HEK293 (cell line): ENCODE data around the gene NFATC3.

Source experiments
- CTCF ChIA-PET: fragments of 350-600 bp; formaldehyde crosslinking; extraction: SDS; loops from one replicate; lab custom pipeline; 2021; ENCODE audit warnings: antibody characterized with exemption; lab: Yijun Ruan, JAX
- POLR2A ChIA-PET: fragments of 300-600 bp; formaldehyde crosslinking; extraction: SDS; loops from one replicate; lab custom pipeline; 2020; ENCODE audit warnings: antibody characterized with exemption, inconsistent platforms; lab: Yijun Ruan, JAX
- H3K27ac ChIP-seq: fragments of 200-500 bp; sonication (Bioruptor generic); 2 replicates; pipeline ENCODE4 v1.5.1; 2014; ENCODE audit warnings: low read depth, low read length, control low read depth, inconsistent platforms; ENCODE audit errors: extremely low read depth
- H3K36me3 ChIP-seq, 2 experiments: fragments of 200-500 bp in 1 of 2; sonication (Bioruptor generic) in 1 of 2; 1 replicate in 1 of 2; 2 replicates in 1 of 2; pipeline ENCODE4 v1.5.1; 2014 to 2017; ENCODE audit warnings: inconsistent platforms in 2 of 2, low read length in 2 of 2; ENCODE audit not compliant: control insufficient read depth in 2 of 2, insufficient read depth in 1 of 2
- H3K4me1 ChIP-seq: fragments of 200-500 bp; sonication (Bioruptor generic); 2 replicates; pipeline ENCODE4 v1.5.1; 2014; ENCODE audit warnings: mild to moderate bottlenecking, low read length, inconsistent platforms; ENCODE audit not compliant: control insufficient read depth, insufficient read depth
- H3K4me3 ChIP-seq: 2 replicates; pipeline ENCODE4 v1.5.1; 2011; ENCODE audit warnings: low read depth, mild to moderate bottlenecking, control low read depth, low read length, moderate library complexity
- H3K9me3 ChIP-seq: fragments of 200-500 bp; sonication (Bioruptor generic); 2 replicates; pipeline ENCODE4 v1.5.1; 2014; ENCODE audit warnings: low read depth, low read length, inconsistent platforms; ENCODE audit not compliant: control insufficient read depth, insufficient read depth
- FEZF1 ChIP-seq: fragments of 450-650 bp; formaldehyde crosslinking; IDR thresholded peaks from 2 replicates; pipeline ENCODE4 v1.5.1; 2016; ENCODE audit warnings: missing biosample characterization, missing genetic modification characterization
- GLIS1 ChIP-seq: fragments of 450-650 bp; formaldehyde crosslinking; IDR thresholded peaks from 2 replicates; pipeline ENCODE4 v1.5.1; 2016; ENCODE audit warnings: missing biosample characterization, missing genetic modification characterization
- GLIS2 ChIP-seq: fragments of 450-650 bp; formaldehyde crosslinking; IDR thresholded peaks from 2 replicates; pipeline ENCODE4 v1.5.1; 2016; ENCODE audit warnings: missing biosample characterization, missing genetic modification characterization
- KLF17 ChIP-seq: fragments of 450-650 bp; formaldehyde crosslinking; IDR thresholded peaks from 2 replicates; pipeline ENCODE4 v1.5.1; 2016; ENCODE audit warnings: missing biosample characterization, missing genetic modification characterization
- SP7 ChIP-seq: fragments of 450-650 bp; formaldehyde crosslinking; IDR thresholded peaks from 2 replicates; pipeline ENCODE4 v1.5.1; 2016; ENCODE audit warnings: missing biosample characterization, missing genetic modification characterization
- ZBTB20 ChIP-seq: fragments of 450-650 bp; formaldehyde crosslinking; IDR thresholded peaks from 2 replicates; pipeline ENCODE4 v1.5.1; 2016; ENCODE audit warnings: missing biosample characterization, missing genetic modification characterization
- ZFP37 ChIP-seq: fragments of 450-650 bp; formaldehyde crosslinking; IDR thresholded peaks from 2 replicates; pipeline ENCODE4 v1.5.1; 2016; ENCODE audit warnings: missing biosample characterization, missing genetic modification characterization
- ZNF398 ChIP-seq: fragments of 450-650 bp; formaldehyde crosslinking; IDR thresholded peaks from 2 replicates; pipeline ENCODE4 v1.5.1; 2017; ENCODE audit warnings: missing biosample characterization, missing genetic modification characterization
- ZNF626 ChIP-seq: fragments of 450-650 bp; sonication (Bioruptor Pico); formaldehyde crosslinking; IDR thresholded peaks from 2 replicates; pipeline ENCODE4 v1.5.1; 2018; ENCODE audit warnings: missing biosample characterization, missing genetic modification characterization, inconsistent platforms
- ZNF677 ChIP-seq: fragments of 450-650 bp; IDR thresholded peaks from 2 replicates; pipeline ENCODE4 v1.5.0; 2018; ENCODE audit warnings: missing biosample characterization, mild to moderate bottlenecking, missing genetic modification characterization, moderate library complexity
- ZNF76 ChIP-seq: fragments of 450-650 bp; formaldehyde crosslinking; IDR thresholded peaks from 2 replicates; pipeline ENCODE4; 2016; ENCODE audit warnings: low read depth, missing biosample characterization, missing genetic modification characterization, borderline replicate concordance
- TF ChIP-seq, protein P1 (sequence below): fragments of 450-650 bp; formaldehyde crosslinking; IDR thresholded peaks from 2 replicates; pipeline ENCODE4 v1.5.1; 2016; ENCODE audit warnings: missing biosample characterization, missing genetic modification characterization
- TF ChIP-seq, protein P2 (sequence below): fragments of 450-650 bp; formaldehyde crosslinking; IDR thresholded peaks from 2 replicates; pipeline ENCODE4 v1.5.1; 2017; ENCODE audit warnings: missing biosample characterization, missing genetic modification characterization
- TF ChIP-seq, protein P3 (sequence below): fragments of 450-650 bp; formaldehyde crosslinking; IDR thresholded peaks from 2 replicates; pipeline ENCODE4 v1.5.1; 2017; ENCODE audit warnings: missing biosample characterization, missing genetic modification characterization

NFATC3 gene

DNA sequence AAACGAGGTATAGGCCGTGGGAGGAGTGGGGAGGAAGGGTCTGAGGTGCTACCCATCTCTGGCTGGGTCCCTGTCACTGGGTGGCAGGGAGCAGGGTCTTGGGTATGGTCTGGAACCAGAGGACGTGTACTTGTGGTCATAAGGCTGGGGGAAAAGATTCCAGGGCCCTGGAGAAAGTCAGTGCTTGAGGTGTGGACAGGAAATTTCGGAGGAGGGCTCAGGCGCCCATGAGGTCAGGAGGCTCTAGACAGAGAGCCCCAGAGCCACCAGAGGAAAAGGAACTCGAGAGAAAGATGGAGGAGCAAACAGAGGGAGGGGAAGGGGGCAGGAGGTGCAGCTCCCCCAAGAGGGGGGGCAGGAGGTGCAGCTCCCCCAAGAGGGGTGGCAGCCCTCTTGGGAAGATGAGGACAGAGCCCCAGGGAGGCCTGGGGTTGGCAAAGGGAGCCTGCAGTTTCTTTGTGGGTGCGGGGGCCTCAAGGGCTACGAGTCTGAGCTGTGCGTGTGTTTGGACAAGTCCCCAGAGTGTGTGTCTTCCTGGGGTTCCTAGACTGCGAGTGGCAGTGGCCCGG is 178.5 kb downstream of the NFATC3 start:
- Histone ChIP-seq H3K4me1 (peaks cover 14% of the 10 kb centered on the region), H3K4me3 (peak overlapping the region; percentile 78)

More for the DNA sequence above, 178.5 kb downstream of the NFATC3 start:
- no peak for TF ChIP-seq ZNF626 (tag by site-specific recombination)
- TF ChIP-seq ZNF398 (tag by site-specific recombination): peak; percentile 74
- TF ChIP-seq, protein P1, sequence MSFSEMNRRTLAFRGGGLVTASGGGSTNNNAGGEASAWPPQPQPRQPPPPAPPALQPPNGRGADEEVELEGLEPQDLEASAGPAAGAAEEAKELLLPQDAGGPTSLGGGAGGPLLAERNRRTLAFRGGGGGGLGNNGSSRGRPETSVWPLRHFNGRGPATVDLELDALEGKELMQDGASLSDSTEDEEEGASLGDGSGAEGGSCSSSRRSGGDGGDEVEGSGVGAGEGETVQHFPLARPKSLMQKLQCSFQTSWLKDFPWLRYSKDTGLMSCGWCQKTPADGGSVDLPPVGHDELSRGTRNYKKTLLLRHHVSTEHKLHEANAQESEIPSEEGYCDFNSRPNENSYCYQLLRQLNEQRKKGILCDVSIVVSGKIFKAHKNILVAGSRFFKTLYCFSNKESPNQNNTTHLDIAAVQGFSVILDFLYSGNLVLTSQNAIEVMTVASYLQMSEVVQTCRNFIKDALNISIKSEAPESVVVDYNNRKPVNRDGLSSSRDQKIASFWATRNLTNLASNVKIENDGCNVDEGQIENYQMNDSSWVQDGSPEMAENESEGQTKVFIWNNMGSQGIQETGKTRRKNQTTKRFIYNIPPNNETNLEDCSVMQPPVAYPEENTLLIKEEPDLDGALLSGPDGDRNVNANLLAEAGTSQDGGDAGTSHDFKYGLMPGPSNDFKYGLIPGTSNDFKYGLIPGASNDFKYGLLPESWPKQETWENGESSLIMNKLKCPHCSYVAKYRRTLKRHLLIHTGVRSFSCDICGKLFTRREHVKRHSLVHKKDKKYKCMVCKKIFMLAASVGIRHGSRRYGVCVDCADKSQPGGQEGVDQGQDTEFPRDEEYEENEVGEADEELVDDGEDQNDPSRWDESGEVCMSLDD (tag by site-specific recombination): peak; percentile 84
- peak; percentile 77 for TF ChIP-seq GLIS2
- TF ChIP-seq ZNF677 (tag by site-specific recombination): no peak
- TF ChIP-seq, protein P2, sequence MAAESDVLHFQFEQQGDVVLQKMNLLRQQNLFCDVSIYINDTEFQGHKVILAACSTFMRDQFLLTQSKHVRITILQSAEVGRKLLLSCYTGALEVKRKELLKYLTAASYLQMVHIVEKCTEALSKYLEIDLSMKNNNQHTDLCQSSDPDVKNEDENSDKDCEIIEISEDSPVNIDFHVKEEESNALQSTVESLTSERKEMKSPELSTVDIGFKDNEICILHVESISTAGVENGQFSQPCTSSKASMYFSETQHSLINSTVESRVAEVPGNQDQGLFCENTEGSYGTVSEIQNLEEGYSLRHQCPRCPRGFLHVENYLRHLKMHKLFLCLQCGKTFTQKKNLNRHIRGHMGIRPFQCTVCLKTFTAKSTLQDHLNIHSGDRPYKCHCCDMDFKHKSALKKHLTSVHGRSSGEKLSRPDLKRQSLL (tag by site-specific recombination): peak; percentile 93
- peak; percentile 50 for TF ChIP-seq FEZF1 (tag by site-specific recombination)
- TF ChIP-seq SP7 (tag by site-specific recombination): peak; percentile 52; the same call in 1 of the 2 replicates
- TF ChIP-seq GLIS1 (tag by site-specific recombination): peak; percentile 67
- 0 out of 2 replicates have a peak, but pooled peaks have one; percentile 36 for TF ChIP-seq KLF17 (tag by site-specific recombination)
- TF ChIP-seq ZFP37 (tag by site-specific recombination): no peak
- TF ChIP-seq, protein P3, sequence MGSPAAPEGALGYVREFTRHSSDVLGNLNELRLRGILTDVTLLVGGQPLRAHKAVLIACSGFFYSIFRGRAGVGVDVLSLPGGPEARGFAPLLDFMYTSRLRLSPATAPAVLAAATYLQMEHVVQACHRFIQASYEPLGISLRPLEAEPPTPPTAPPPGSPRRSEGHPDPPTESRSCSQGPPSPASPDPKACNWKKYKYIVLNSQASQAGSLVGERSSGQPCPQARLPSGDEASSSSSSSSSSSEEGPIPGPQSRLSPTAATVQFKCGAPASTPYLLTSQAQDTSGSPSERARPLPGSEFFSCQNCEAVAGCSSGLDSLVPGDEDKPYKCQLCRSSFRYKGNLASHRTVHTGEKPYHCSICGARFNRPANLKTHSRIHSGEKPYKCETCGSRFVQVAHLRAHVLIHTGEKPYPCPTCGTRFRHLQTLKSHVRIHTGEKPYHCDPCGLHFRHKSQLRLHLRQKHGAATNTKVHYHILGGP (tag by site-specific recombination): peak; percentile 56; the same call in 1 of the 2 replicates
- TF ChIP-seq ZBTB20 (tag by site-specific recombination): peak; percentile 10; the same call in 1 of the 2 replicates
- 0 out of 2 replicates have a peak, but pooled peaks have one; percentile 16 for TF ChIP-seq ZNF76 (tag by site-specific recombination)
- H3K36me3 ChIP-seq: peaks cover 0 to 17% of the 10 kb centered on the region in 2 experiments; a peak in 2 of 3 replicates
- POLR2A ChIA-PET: interaction anchor here (0.9 to 4.5 kb wide), 10 partner anchors 9 to 179 kb away, joined by 3 to 40 read pairs (median 6); partner anchors contain the start of genes NFATC3, PLA2G15, PRMT7 and SLC7A6OS
- CTCF ChIA-PET: interaction anchor here (0.5 to 8.2 kb wide), 26 partner anchors 9 to 1247 kb away, joined by 3 to 151 read pairs (median 5); partner anchors contain the start of genes NFATC3, PLA2G15, PRMT7 and SLC7A6OS
- H3K27ac ChIP-seq: peak overlapping the region; percentile 87; the same call in 1 of the 2 replicates
- H3K9me3 ChIP-seq: no peaks in the 10 kb centered on the region
